Measurements from ENCODE around the gene CPSF7. TPM values are rescaled to one million over a fixed set of nuclear protein-coding genes. Genes with fewer than 3 reads are reported as not detected.

Gene CPSF7
- 10 to 100 TPM; 56.2 to 65.8 TPM for total RNA-seq

- DNase-seq: peak; percentile 98
- intact Hi-C loops (cut with DNase I): no loop called here
- H3K4me1 ChIP-seq: no peaks in the 10 kb centered on the region
- H3K9me3 ChIP-seq: no peaks in the 10 kb centered on the region
- H3K27ac ChIP-seq: peak within 1 kb of the TSS; percentile 94
- no peak for TF ChIP-seq CTCF (IDR thresholded peaks at IDR 0.05)
- H3K4me3 ChIP-seq: peak within 1 kb of the TSS; percentile 88
- H3K36me3 ChIP-seq: peaks cover 8% of the 10 kb centered on the region
- peak within 1 kb of the TSS; percentile 96 to 98 for H3K9ac ChIP-seq (ENCODE audit: low read depth in 2 of 2, low read length in 2 of 2)
- H3K27me3 ChIP-seq: no peaks in the 10 kb centered on the region
Measured at GRCh38 chr11:61429691-61430582, at the start of gene CPSF7, which contains the start of gene SDHAF2. CPSF7 (minus strand) TSS chr11:61429975; CDS start chr11:61429235, 740 bp downstream. SDHAF2 (plus strand) TSS chr11:61430124; CDS start chr11:61430147, 23 bp downstream.

GRCh38 chr11:61477727-61478148, 48.0 kb upstream of the CPSF7 start:
- Histone ChIP-seq H3K9me3 (no peaks in the 10 kb centered on the region), H3K9ac (ENCODE audit: low read depth in 2 of 2, low read length in 2 of 2) (no peak overlapping the region), H3K36me3 (no peaks in the 10 kb centered on the region), H3K4me1 (no peaks in the 10 kb centered on the region), H3K27ac (no peak overlapping the region), H3K27me3 (no peaks in the 10 kb centered on the region), H3K4me3 (no peak overlapping the region)
- peak; percentile 54 for DNase-seq
- intact Hi-C loops (cut with DNase I): loop anchor here (2.0 to 5.0 kb wide), 2 partner anchors 39 to 160 kb away; no protein-coding TSS in a partner anchor
- TF ChIP-seq CTCF (IDR thresholded peaks at IDR 0.05): peak; percentile 95

- intact Hi-C loops (cut with DNase I): loop anchor here (2.0 to 5.0 kb wide), 2 partner anchors 40 to 160 kb away; no protein-coding TSS in a partner anchor
- Histone ChIP-seq H3K4me1 (no peaks in the 10 kb centered on the region), H3K36me3 (no peaks in the 10 kb centered on the region), H3K9me3 (no peaks in the 10 kb centered on the region), H3K4me3 (no peak overlapping the region), H3K27me3 (no peaks in the 10 kb centered on the region), H3K27ac (no peak overlapping the region), H3K9ac (ENCODE audit: low read depth in 2 of 2, low read length in 2 of 2) (peak overlapping the region in 1 of 2 donors; percentile 43)
- no peak for TF ChIP-seq CTCF (IDR thresholded peaks at IDR 0.05)
- DNase-seq: peak; percentile 39
Measured at GRCh38 chr11:61477126-61477525, 47.4 kb upstream of the CPSF7 start.

GRCh38 chr11:61476371-61476770, 46.6 kb upstream of the CPSF7 start:
- H3K27me3 ChIP-seq: no peaks in the 10 kb centered on the region
- no peak overlapping the region for H3K9ac ChIP-seq (ENCODE audit: low read depth in 2 of 2, low read length in 2 of 2)
- H3K4me1 ChIP-seq: no peaks in the 10 kb centered on the region
- H3K27ac ChIP-seq: no peak overlapping the region
- DNase-seq: no peak
- no peak for TF ChIP-seq CTCF (IDR thresholded peaks at IDR 0.05)
- intact Hi-C loops (cut with DNase I): loop anchor here (2.0 to 5.0 kb wide), 2 partner anchors 40 to 161 kb away; no protein-coding TSS in a partner anchor
- H3K4me3 ChIP-seq: no peak overlapping the region
- H3K36me3 ChIP-seq: no peaks in the 10 kb centered on the region
- no peaks in the 10 kb centered on the region for H3K9me3 ChIP-seq

GRCh38 chr11:61475433-61475832, 45.7 kb upstream of the CPSF7 start:
- no peaks in the 10 kb centered on the region for H3K36me3 ChIP-seq
- TF ChIP-seq CTCF (IDR thresholded peaks at IDR 0.05): no peak
- H3K4me1 ChIP-seq: no peaks in the 10 kb centered on the region
- intact Hi-C loops (cut with DNase I): loop anchor here (5.0 kb wide), 1 partner anchor 162 kb away; no protein-coding TSS in a partner anchor
- no peak overlapping the region for H3K9ac ChIP-seq (ENCODE audit: low read depth in 2 of 2, low read length in 2 of 2)
- H3K27ac ChIP-seq: no peak overlapping the region
- H3K4me3 ChIP-seq: no peak overlapping the region
- no peak for DNase-seq
- H3K27me3 ChIP-seq: no peaks in the 10 kb centered on the region
- H3K9me3 ChIP-seq: no peaks in the 10 kb centered on the region

Measured in colonic mucosa (tissue), 4 donors.